ENCODE results near the gene TEKT4.
"Not testable (repeated sequence)": the region's sequence is repeated elsewhere in the genome, so short reads cannot be mapped to it uniquely, and the experiment has no call there.

Gene TEKT4

DNA sequence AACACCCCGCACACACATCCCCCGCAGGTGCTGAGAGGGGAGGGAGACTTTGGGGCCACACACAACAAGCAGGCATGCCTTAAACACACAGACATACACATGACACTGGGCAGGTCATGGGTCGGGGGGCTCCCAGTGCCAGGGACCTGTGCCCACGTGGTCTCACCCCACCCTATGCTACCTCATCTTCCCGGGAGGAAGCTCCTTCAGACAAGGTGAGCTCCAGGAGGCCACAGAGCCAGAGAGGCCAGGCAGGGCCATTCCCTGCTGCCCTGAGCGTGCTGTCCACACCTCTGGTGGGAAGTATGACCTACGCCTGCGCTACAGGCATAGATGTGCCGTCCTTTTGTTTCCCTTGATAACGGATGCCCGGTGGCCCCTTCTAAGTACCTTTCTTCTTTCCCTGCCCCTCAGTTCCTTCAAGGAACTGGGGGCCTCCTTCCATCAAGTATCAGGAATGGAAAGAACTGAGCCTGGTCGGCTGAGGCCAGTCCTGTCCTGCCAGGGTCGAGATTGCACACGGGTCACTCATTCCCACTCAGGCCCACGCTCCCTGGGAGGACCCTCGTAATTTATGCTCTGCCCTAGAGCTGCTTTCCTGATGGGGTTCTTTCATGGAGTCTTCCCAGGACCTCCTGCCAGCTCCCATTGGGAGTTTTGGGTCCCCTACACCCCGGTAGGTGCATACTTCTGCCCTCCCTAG is 4.7 kb downstream of the TEKT4 start:
- no peak for DNase-seq (ENCODE audit: low read depth)

DNA sequence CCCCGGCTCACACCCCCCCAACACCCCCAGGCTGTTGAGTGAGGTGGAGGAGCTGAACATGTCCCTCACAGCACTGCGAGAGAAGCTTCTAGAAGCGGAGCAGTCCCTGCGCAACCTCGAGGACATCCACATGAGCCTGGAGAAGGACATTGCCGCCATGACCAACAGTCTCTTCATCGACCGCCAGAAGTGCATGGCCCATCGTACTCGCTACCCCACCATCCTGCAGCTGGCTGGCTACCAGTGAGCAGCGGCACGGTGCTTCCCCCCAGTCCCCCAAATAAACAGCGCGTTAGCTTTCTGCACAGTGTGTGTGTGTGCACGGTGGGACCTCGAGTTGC is 5.3 kb downstream of the TEKT4 start:
- DNase-seq (ENCODE audit: low read depth): no peak

DNA sequence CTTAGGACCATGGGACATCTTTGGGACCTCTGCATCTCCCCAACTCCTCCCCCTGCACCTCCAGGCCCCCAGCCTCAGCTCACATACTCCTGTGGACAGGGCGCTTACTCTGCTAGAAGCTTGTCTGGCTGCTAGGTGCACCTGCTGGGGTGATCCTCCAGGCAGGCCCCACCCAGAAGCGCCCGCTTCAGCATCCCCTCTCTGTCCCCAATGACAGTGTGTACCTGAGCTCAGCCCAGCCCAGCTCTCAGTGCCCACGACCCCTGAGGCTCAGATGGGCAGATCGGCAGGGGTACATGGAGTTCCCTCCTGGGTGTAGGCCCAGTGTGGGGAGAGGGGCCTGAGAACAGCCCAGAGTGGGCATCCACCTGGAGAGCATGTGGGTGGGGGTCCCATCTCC is 5.9 kb downstream of the TEKT4 start:
- DNase-seq (ENCODE audit: low read depth): no peak

DNA sequence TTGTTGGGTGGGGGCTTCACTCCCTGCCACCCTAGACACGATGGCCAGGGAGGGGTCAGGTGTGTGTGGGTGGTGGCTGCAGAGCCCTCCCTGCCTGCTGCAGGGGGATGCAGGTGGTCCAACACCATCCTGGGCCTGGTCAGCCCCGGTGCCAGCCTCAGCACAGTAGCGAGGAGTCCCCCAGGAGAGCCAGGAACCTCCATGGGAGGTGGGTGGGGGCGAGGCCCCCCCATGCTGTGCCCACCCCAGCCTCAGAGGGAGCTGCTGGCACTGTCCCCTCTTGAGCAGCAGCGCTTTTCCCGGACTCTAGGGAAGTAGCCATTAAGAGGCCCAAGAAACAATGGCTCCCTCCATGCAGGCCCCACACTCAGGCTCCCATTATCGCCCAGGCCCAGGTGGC is 7.3 kb downstream of the TEKT4 start:
- not testable (repeated sequence) for DNase-seq (ENCODE audit: low read depth)

DNA sequence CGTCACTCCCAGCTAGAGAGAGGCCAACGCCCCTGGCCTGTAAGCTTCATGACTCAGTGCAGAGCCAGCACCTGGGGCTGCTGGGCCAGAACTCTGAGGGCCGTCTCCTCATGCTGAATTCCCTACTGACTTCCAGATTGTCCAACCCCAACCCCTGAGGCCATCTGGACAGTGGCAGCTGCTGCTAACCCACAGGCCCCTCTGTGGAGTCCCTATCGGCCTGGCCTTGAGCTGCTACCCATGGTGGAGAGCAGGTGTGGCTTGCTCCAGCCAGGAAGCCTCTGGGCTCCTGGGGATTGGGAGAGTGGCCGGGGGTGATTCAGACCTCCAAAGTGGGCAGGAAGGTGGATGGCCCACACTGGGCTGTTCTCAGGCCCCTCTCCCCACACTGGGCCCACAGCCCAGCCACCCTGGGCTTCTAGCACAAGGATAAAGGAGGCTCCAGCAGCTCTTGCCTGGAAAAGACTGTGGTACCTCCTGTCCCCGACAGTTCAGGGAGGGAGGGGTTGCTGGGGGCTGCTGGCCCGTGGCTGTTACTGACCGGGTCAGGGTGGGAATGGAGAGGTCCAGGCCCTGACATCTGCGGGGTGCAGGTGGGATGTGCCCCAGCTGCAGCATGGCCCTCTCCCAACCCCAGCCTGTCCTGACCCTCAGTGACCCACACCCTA is 8.2 kb downstream of the TEKT4 start:
- no peak for DNase-seq (ENCODE audit: low read depth)

DNA sequence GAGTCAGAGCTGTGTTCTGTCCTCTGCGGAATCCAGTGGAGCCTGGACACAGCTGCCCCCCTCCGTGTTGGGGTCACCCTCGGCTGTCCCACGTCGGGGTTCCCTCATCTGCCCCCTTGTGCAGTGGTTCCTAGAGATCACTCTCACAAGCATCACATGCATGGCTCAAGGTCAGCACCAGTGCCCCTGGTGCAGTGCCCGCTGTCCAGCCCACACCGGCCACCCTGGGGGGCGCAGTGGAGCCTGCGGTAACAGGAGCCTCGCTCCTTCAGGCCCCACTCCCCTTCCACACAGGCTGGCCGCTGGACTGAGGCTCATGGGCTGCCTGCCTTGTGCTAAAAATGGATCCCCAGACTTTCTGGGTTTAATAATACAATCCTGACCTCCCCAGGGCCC is 8.8 kb downstream of the TEKT4 start:
- no peak for DNase-seq (ENCODE audit: low read depth)

DNA sequence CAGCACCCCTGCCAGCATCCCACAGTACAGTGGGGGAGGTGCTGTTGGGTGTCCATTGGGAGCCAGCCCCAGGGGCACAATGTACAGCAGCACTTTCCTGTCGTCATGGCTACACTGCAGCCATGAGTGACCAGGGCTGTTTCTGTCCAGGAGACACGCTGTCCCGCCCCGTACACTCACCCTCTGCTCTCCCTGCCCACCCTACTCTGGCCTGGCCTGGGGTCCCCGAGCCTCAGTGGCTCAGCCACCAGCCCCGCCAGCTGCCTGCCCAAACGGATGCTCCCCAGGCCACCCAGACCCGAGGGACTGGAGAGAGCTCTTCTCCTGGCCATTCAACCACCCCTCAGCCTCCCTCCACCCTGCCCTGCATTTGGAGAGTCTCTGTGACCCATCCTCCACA is 9.3 kb downstream of the TEKT4 start:
- DNase-seq (ENCODE audit: low read depth): no peak

DNA sequence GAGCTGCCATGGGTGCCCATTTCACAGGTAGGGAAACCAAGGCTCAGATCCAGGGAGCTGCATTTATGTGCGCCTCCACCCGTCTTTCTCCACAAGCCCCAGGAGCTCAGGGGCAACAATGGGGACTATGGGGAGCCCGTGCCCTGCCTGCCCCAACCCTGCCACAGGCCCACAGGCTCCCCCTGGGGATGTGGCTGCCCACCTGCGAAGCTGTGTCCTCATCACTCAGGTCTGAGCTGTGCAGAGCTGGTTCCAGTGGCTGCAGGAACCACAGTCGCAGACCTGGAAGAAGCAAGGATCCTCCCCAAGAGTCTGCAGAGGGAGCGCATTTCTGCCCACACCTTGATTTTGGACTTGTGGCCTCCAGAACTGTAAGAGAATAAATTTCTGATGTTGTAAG is 9.8 kb downstream of the TEKT4 start:
- no peak for DNase-seq (ENCODE audit: low read depth)

DNA sequence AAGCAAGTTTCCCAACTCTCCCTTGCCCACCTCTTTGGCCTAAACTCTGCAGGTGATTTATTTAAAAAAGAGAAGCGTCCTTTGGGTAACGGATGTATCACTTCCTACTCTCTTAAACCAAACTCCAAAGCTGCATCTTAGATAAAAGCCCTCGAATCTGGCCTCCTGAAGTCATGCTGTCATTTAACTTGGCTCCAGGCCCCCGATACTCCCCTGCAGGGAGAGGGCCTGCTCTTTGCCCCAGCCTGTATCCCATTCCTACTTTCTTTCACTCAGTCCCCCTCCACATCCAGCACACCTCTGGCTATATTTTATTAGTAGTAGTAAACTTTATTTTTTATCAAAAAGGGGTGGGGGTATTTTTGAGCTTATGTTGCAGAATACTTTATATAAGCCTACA is 19.0 kb downstream of the TEKT4 start:
- no peak for DNase-seq (ENCODE audit: low read depth)

DNA sequence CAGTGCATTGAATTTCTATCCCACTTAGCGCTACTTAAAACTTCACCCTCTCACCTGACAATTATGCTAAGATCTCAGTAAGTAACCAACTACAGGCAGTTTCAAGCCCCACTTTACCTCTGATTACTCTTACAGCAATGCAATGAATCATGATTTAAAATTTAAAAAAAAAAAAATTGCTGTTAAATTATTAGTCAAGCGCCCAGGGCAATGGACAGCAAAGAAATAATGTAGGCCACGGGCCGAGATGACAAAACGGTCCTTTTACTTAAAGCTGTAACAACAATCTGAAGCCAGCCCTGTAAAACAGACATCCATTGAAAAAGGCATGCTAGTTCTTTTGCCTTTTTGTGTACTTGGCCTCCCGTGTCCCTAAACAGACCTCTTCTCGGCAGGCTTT is 24.0 kb downstream of the TEKT4 start:
- DNase-seq (ENCODE audit: low read depth): not testable (repeated sequence)

DNA sequence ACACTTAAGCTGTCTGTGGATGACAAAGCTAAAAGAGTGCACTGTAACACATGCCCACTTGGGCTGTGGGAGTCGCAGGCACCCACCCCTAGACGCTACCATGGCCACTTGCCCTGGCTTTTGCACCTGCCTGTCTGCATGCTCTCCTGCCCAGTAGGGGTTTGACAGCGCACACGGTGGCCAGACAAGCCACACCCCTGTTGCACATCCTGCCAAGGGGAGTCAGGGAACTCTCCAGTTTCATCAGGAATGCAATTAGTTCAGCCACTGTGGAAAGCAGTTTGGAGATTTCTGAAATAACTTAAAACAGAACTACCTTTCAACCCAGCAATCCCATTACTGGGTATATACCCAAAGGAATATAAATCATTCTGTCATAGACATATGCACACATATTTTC is 35.7 kb downstream of the TEKT4 start:
- not testable (repeated sequence) for DNase-seq (ENCODE audit: low read depth)

DNA sequence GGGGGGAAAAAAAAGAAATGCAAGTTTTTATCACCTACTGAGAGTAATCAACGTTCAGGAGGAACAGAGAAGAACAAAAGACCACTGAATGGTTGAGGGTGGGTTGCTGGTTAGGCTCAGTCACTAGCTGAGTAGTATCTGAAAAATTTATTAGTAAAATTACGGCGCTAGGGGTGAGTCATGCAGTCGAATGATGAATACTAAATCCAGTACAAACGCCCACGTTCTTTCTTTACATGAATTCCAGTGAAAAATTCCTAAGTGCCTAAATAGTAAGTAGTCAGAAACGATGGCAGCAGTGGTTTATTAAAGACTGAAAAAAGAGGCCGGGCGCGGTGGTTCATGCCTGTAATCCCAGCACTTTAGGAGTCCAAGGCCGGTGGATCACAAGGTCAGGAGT is 52.0 kb downstream of the TEKT4 start:
- no peak for DNase-seq (ENCODE audit: low read depth)

DNA sequence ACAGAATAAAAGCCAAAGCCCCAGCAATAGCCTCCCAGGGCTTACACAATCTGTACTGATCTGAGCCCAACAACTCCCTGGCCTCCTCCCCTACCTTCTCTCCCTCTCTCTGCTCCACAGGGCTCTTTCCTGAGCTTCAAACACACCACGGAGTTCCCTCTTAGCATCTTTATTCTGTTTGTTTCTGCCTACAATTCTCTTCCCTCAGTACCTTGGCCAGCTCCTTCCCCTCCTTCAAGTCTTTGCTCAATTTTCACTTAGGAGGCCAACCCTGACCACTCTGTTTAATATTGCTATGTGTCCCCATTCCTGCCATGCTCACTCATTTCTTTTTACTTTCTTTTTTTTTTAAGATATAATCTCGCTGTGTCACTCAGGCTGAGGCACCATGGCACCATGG is 53.8 kb downstream of the TEKT4 start:
- not testable (repeated sequence) for DNase-seq (ENCODE audit: low read depth)
